Stimulated activated CD4-positive, alpha-beta T cell treated with anti-CD3 and anti-CD28 coated beads, Interleukin-12 subunit alpha, Interleukin-12 subunit beta, amount 100 ng/mL, for 48 hours (primary cell): Measurements from ENCODE around the gene VAMP1.
"Not testable (repeated sequence)": the region's sequence is repeated elsewhere in the genome, so short reads cannot be mapped to it uniquely, and the experiment has no call there.

ENCODE experiments used
- DNase-seq, 3 donors: peaks; one replicate each; pipeline ENCODE4 v3.0.0-alpha.2; 2020; ENCODE audit warnings: low read depth in 2 of 3, low spot score in 1 of 3

Gene VAMP1

GRCh38 chr12:6451348-6452244, 18.9 kb downstream of the VAMP1 start, which contains the start of gene TAPBPL:
TAPBPL (plus strand) TSS chr12:6452042; CDS start chr12:6452249, 207 bp downstream.
- DNase-seq = peak; percentile 61 to 73 (median 66)

GRCh38 chr12:6450869-6451347, 19.6 kb downstream of the VAMP1 start:
- no peak for DNase-seq

- DNase-seq = no peak
These were observed 20.2 kb downstream of the VAMP1 start for GRCh38 chr12:6450091-6450868.

GRCh38 chr12:6444704-6445688, 25.5 kb downstream of the VAMP1 start, which contains the start of gene CD27:
CD27 (plus strand) TSS chr12:6444955; CDS start chr12:6445096, 141 bp downstream.
- DNase-seq = no peak

GRCh38 chr12:6444031-6444430, 26.4 kb downstream of the VAMP1 start:
- DNase-seq = no peak

- no peak for DNase-seq
These were observed 27.0 kb downstream of the VAMP1 start for GRCh38 chr12:6443361-6443983.

- DNase-seq = no peak
These were observed 27.6 kb downstream of the VAMP1 start for GRCh38 chr12:6442836-6443235.

GRCh38 chr12:6440391-6440790, 30.1 kb downstream of the VAMP1 start:
- no peak for DNase-seq

- no peak for DNase-seq
These were observed 32.1 kb downstream of the VAMP1 start for GRCh38 chr12:6438345-6438744.

GRCh38 chr12:6437586-6437985, 32.9 kb downstream of the VAMP1 start:
- no peak for DNase-seq

- no peak for DNase-seq
These were observed 34.3 kb downstream of the VAMP1 start for GRCh38 chr12:6435961-6436715.

GRCh38 chr12:6434205-6435140, 36.0 kb downstream of the VAMP1 start:
- DNase-seq = no peak

GRCh38 chr12:6432991-6433390, 37.5 kb downstream of the VAMP1 start:
- no peak for DNase-seq

- no peak for DNase-seq
These were observed 40.1 kb downstream of the VAMP1 start for GRCh38 chr12:6430124-6430989.

- no peak for DNase-seq
These were observed 42.2 kb downstream of the VAMP1 start for GRCh38 chr12:6428326-6428725.

- DNase-seq = not testable (repeated sequence)
These were observed 42.7 kb downstream of the VAMP1 start for GRCh38 chr12:6427796-6428195.
